Brain microvascular endothelial cell (primary cell): ENCODE measurements around the gene THEM5.

Experiments
- DNase-seq: peaks from one replicate; pipeline ENCODE4 v3.0.0-alpha.2; 2020
- H3K27ac ChIP-seq: fragments of 250-450 bp; sonication (Bioruptor Pico); 2 replicates; pipeline ENCODE4 v1.5.1; 2020; ENCODE audit warnings: mild to moderate bottlenecking, moderate library complexity
- H3K27me3 ChIP-seq: fragments of 250-450 bp; sonication (Bioruptor Pico); replicated peaks from 2 replicates; pipeline ENCODE4 v1.5.1; 2020; ENCODE audit warnings: mild to moderate bottlenecking
- H3K36me3 ChIP-seq: fragments of 250-450 bp; sonication (Bioruptor Pico); replicated peaks from 2 replicates; pipeline ENCODE4 v1.5.1; 2020; ENCODE audit warnings: mild to moderate bottlenecking
- H3K4me3 ChIP-seq: 2 replicates; pipeline ENCODE4 v1.5.1; 2011; ENCODE audit warnings: low read depth, mild to moderate bottlenecking, control low read depth, low read length, moderate library complexity
- in situ Hi-C: cut with HindIII; loops from 2 replicates; pipeline ENCODE4 v1.10.0; 2017; ENCODE audit warnings: low sequenced_read_pairs, low pct_ligation_motif_present
- TF ChIP-seq, protein P1 (sequence below): IDR thresholded peaks from 2 replicates; pipeline ENCODE4 v1.5.1; 2011; ENCODE audit warnings: low read depth, mild to moderate bottlenecking, moderate library complexity, low read length, control low read depth, inconsistent platforms; ENCODE audit errors: missing control alignments

The THEM5 gene

DNA sequence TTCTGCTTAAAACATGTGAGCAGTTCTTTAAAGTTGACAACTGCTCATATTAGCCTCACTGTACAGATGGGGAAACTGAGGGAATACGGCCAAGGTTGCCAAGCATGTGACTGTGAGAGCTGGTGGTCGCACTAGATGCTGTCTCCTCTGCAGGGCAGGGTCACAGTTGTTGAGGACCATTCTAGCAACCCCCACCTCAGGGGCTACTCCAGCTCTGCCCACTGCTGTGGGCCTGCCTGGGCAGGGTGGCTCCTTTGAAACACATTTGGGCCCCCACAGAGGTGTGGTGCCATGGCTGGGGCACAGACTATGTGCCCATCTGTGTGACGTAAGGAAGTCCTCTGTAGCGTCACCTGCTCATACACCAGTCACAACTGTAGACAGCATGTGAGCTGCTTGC lies 779 bp downstream of the THEM5 start:
- TF ChIP-seq, protein P1, sequence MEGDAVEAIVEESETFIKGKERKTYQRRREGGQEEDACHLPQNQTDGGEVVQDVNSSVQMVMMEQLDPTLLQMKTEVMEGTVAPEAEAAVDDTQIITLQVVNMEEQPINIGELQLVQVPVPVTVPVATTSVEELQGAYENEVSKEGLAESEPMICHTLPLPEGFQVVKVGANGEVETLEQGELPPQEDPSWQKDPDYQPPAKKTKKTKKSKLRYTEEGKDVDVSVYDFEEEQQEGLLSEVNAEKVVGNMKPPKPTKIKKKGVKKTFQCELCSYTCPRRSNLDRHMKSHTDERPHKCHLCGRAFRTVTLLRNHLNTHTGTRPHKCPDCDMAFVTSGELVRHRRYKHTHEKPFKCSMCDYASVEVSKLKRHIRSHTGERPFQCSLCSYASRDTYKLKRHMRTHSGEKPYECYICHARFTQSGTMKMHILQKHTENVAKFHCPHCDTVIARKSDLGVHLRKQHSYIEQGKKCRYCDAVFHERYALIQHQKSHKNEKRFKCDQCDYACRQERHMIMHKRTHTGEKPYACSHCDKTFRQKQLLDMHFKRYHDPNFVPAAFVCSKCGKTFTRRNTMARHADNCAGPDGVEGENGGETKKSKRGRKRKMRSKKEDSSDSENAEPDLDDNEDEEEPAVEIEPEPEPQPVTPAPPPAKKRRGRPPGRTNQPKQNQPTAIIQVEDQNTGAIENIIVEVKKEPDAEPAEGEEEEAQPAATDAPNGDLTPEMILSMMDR, result no peak
- Histone ChIP-seq H3K27ac (no peak overlapping the region), H3K4me3 (no peak overlapping the region), H3K36me3 (no peaks in the 10 kb centered on the region), H3K27me3 (no peaks in the 10 kb centered on the region)
- DNase-seq, result no peak
- in situ Hi-C loops, result no loop called here

DNA sequence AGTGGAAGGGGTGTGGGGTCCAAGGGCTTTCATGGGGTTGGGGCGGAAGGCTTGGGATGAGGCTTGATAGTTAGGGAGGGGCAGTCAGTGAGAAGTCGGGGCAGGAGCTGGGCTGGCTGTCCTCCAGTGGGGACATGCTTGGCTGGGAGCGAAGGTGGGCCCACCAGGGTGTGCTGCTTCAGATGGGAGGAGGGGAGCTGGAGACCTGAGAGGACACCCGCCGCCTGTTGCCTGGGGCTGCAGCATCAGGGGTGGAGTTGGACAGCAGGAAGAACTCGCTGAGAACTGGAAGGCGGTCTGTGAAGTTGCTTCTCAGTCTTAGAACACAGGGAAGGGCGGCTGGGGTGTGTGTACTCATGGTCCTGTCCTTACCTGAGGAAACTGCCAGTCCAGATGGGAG lies 1.6 kb downstream of the THEM5 start:
- Histone ChIP-seq H3K27ac (no peak overlapping the region), H3K4me3 (no peak overlapping the region), H3K36me3 (no peaks in the 10 kb centered on the region), H3K27me3 (no peaks in the 10 kb centered on the region)
- TF ChIP-seq, protein P1, result no peak
- in situ Hi-C loops, result no loop called here
- DNase-seq, result no peak

DNA sequence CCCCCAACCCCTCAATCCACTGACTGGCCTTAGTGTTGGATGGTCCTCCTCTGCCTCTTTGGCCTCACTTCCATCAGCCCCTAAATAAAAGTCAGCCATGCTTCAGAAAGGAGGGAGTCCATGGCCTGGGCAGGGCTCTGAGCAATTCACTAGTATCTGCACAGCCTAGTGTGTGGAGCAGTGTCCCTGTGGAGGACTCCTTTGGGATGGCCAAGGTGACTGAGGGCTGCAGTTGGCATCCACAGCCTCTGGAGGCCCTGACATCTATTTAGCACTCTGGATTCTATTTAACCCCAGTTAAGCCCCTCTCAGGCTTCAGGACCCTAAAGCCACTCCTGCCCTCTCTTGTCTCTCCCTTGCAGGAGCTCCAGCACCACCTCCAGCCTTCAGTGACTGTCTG lies 3.6 kb downstream of the THEM5 start:
- TF ChIP-seq, protein P1, result no peak
- in situ Hi-C loops, result no loop called here
- Histone ChIP-seq H3K36me3 (no peaks in the 10 kb centered on the region), H3K4me3 (no peak overlapping the region), H3K27ac (no peak overlapping the region), H3K27me3 (no peaks in the 10 kb centered on the region)
- no peak for DNase-seq

DNA sequence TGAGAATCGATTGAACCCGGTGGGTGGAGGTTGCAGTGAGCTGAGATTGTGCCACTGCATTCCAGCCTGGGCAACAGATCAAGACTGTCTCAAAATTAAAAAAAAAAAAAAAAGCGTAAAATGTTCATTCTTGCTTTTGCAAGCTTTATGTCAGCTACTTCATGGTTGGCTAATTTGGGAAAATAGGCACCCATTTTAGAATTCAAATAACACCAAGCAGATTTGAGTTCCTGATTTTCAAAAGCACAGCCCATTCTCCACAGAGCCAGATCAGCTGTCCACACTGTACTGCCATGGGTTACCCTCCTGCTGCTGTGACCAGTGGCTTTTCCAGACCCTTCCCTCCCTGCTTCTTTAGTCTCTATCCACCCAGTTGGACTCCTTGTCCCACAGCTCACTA lies 4.4 kb downstream of the THEM5 start:
- in situ Hi-C loops, result no loop called here
- no peak overlapping the region for H3K4me3 ChIP-seq
- H3K36me3 ChIP-seq, result no peaks in the 10 kb centered on the region
- H3K27ac ChIP-seq, result no peak overlapping the region
- TF ChIP-seq, protein P1, result no peak
- no peak for DNase-seq
- H3K27me3 ChIP-seq, result no peaks in the 10 kb centered on the region

DNA sequence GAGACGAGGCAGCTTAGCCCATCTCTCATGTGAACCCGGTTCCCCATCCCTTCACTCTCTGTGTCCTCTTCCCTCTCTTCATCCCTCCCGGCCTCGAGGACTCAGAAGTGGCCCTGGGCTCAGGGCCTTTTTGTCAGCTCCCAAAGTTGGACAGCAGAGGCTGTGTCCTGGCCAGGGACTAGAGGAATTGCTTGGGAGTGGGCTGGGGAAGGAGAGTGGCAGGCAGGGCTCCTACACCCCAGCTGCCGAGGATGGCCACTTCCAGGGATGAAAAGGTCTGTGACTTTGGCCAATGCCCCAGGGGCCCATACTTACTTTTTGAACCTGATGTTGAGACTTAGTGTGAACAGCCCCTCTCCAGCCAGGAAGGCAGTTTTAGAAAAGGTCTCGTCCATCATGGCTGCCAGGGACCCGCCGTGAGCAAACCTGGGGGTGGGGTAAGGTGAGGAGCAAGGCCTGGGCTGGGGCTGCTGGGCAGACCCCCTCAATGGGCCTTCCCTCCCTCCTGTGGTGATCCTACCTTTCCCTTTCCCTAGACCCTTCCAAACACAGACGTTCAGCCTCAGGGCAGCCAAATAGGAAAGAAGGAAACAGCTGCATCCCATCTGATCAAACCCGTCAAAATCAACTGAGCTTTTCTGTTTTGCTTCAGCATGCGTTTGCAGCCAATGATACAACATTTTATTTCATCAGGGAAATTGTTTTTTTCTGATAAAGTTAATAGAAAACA lies 5.5 kb downstream of the THEM5 start:
- TF ChIP-seq, protein P1, result no peak
- H3K36me3 ChIP-seq, result no peaks in the 10 kb centered on the region
- no peak overlapping the region for H3K4me3 ChIP-seq
- DNase-seq, result no peak
- H3K27me3 ChIP-seq, result no peaks in the 10 kb centered on the region
- in situ Hi-C loops, result no loop called here
- H3K27ac ChIP-seq, result no peak overlapping the region

DNA sequence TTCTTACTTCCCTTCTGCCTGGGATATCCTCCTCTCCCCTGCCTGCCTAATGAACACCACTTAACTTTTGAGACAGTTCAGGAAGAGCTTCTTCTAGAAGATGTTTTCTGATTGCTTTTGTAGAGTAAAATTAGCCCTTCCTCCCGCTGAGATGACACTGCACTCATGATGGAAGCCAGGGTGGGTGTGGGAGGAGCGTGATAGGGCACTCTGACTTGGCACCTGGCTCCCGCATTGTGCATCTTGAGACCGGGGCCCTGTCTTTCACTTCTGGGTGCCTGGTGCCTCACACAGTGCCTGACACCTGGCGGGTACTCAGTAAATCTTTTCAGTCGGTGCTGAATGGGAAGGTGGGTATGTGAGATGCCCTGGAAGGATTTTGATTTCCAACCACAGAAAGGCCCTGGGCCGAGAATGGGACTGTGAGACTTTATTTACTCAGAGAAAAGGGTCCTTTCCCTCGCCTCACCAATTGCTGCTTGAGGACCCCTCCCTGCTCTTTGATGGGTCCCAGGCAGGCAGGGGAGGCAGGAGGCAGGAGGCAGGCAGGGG lies 6.8 kb downstream of the THEM5 start:
- no peak overlapping the region for H3K27ac ChIP-seq
- no peak for DNase-seq
- in situ Hi-C loops, result no loop called here
- no peaks in the 10 kb centered on the region for H3K36me3 ChIP-seq
- TF ChIP-seq, protein P1, result no peak
- no peak overlapping the region for H3K4me3 ChIP-seq
- no peaks in the 10 kb centered on the region for H3K27me3 ChIP-seq
